Vagina (tissue), 2 donors: ENCODE results near the gene TENT4A. TPM values are rescaled to one million over a fixed set of nuclear protein-coding genes. Genes with fewer than 3 reads are reported as not detected.

Experiments used
- DNase-seq, 2 donors: peaks; one replicate each; pipeline ENCODE4 v3.0.0-alpha.2; 2017; ENCODE audit errors: extremely low spot score in 2 of 2
- H3K27ac ChIP-seq: fragments of 200-600 bp; sonication (generic); one replicate; pipeline ENCODE4 v1.5.1; 2019
- H3K27me3 ChIP-seq: fragments of 200-600 bp; sonication (generic); one replicate; pipeline ENCODE4 v1.5.1; 2019
- H3K36me3 ChIP-seq, 2 donors: fragments of 200-600 bp; sonication (generic); one replicate each; pipeline ENCODE4 v1.5.1; 2017 to 2019
- H3K4me1 ChIP-seq: fragments of 200-600 bp; sonication (generic); one replicate; pipeline ENCODE4 v1.5.1; 2019
- H3K4me3 ChIP-seq, 2 donors: fragments of 200-600 bp; sonication (generic); 1 replicate in 1 of 2; 2 replicates in 1 of 2; pipeline ENCODE4 v1.5.1; 2016 to 2019
- H3K9me3 ChIP-seq: fragments of 200-600 bp; sonication (generic); one replicate; pipeline ENCODE4 v1.5.1; 2019
- POLR2A ChIP-seq, 2 donors: fragments of 450-650 bp; IDR thresholded peaks; one replicate each; pipeline ENCODE4 v1.6.1; 2017; ENCODE audit warnings: antibody characterized with exemption in 2 of 2, mild to moderate bottlenecking in 2 of 2, moderate library complexity in 2 of 2
- POLR2AphosphoS5 ChIP-seq, 2 donors: sonication (generic); formaldehyde crosslinking; IDR thresholded peaks; one replicate each; pipeline ENCODE4 v1.9.0; 2017; ENCODE audit warnings: antibody characterized with exemption in 2 of 2, mild to moderate bottlenecking in 2 of 2, low read depth in 1 of 2; ENCODE audit not compliant: insufficient read depth in 1 of 2
- intact Hi-C: fragments of 100-400 bp; cut with DNase I; formaldehyde crosslinking; loops from one replicate; pipeline ENCODE4 v1.15.1; 2023
- total RNA-seq: library from RNA; depleted of rRNA; stranded (reverse); fragments of >200 nt; gene quantifications from one replicate; pipeline ENCODE4 v1.2.3, GENCODE V29; 2016
- TF ChIP-seq, protein P1 (sequence below), 3 experiments: fragments of 450-650 bp in 2 of 3; fragments of 200-600 bp in 1 of 3; sonication (generic) in 1 of 3; IDR thresholded peaks; one replicate each; pipeline ENCODE4 v1.5.1; 2017 to 2019; ENCODE audit warnings: antibody characterized with exemption in 3 of 3, mild to moderate bottlenecking in 2 of 3, moderate library complexity in 2 of 3

The TENT4A gene
- total RNA-seq, 1 donor from 2014 or later, result 38.1 TPM

DNA sequence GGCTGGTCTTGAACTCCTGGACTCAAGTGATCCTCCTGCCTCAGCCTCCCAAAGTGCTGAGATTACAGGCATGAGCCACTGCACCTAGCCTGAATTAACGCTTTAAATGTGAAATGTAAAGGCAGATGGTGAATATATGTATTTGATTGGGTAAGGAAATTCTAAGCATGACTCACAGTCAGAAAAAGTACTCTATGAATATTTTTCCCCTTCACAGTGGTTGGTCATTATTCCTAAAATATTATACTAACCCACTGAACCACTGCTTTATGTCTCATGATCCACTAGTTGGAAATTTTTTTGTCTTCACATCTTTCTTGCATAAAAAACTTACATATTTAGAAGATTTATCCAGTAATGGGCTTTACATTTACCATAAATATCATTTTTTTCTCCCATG is 14.5 kb upstream of the TENT4A start:
- Histone ChIP-seq H3K4me1 (peaks cover 2% of the 10 kb centered on the region), H3K9me3 (no peaks in the 10 kb centered on the region), H3K4me3 (no peak overlapping the region), H3K27ac (no peak overlapping the region), H3K27me3 (no peaks in the 10 kb centered on the region), H3K36me3 (no peaks in the 10 kb centered on the region)
- intact Hi-C loops, result no loop called here
- TF ChIP-seq POLR2A (IDR thresholded peaks at IDR 0.05), result no peak
- TF ChIP-seq, protein P1, sequence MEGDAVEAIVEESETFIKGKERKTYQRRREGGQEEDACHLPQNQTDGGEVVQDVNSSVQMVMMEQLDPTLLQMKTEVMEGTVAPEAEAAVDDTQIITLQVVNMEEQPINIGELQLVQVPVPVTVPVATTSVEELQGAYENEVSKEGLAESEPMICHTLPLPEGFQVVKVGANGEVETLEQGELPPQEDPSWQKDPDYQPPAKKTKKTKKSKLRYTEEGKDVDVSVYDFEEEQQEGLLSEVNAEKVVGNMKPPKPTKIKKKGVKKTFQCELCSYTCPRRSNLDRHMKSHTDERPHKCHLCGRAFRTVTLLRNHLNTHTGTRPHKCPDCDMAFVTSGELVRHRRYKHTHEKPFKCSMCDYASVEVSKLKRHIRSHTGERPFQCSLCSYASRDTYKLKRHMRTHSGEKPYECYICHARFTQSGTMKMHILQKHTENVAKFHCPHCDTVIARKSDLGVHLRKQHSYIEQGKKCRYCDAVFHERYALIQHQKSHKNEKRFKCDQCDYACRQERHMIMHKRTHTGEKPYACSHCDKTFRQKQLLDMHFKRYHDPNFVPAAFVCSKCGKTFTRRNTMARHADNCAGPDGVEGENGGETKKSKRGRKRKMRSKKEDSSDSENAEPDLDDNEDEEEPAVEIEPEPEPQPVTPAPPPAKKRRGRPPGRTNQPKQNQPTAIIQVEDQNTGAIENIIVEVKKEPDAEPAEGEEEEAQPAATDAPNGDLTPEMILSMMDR (IDR thresholded peaks at IDR 0.05), result no peak
- TF ChIP-seq POLR2AphosphoS5 (IDR thresholded peaks at IDR 0.05; ENCODE audit: insufficient read depth in 1 of 2, low read depth in 1 of 2), result no peak
- DNase-seq, result no peak

DNA sequence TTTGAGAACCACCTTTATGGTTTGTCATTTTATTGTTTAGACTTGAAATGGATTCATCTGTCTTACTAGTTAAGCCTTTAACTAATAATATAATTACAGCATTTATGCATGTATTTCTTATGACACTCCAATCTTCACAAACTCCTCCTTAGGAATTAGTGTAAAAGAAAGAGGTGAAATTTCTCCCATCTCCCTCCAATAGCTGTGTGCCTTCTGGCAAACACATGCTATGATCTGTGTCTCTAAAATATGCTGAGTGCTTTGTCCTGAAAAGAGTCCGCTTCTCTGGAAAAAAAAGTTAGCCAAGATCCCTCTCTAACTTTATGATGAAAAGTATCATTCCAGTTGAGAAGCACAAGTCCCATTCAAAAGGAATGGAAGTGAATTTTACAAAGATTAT is 13.9 kb upstream of the TENT4A start:
- DNase-seq, result no peak
- Histone ChIP-seq H3K27ac (no peak overlapping the region), H3K36me3 (no peaks in the 10 kb centered on the region), H3K27me3 (no peaks in the 10 kb centered on the region), H3K9me3 (no peaks in the 10 kb centered on the region), H3K4me3 (no peak overlapping the region), H3K4me1 (peaks cover 8% of the 10 kb centered on the region)
- no peak for TF ChIP-seq POLR2AphosphoS5 (IDR thresholded peaks at IDR 0.05; ENCODE audit: insufficient read depth in 1 of 2, low read depth in 1 of 2)
- TF ChIP-seq, protein P1 (IDR thresholded peaks at IDR 0.05), result no peak
- TF ChIP-seq POLR2A (IDR thresholded peaks at IDR 0.05), result no peak
- intact Hi-C loops, result no loop called here

- H3K36me3 ChIP-seq, result no peaks in the 10 kb centered on the region
- no peaks in the 10 kb centered on the region for H3K27me3 ChIP-seq
- no peak overlapping the region for H3K27ac ChIP-seq
- no peaks in the 10 kb centered on the region for H3K9me3 ChIP-seq
- H3K4me1 ChIP-seq, result peaks cover 17% of the 10 kb centered on the region
- TF ChIP-seq POLR2A (IDR thresholded peaks at IDR 0.05), result no peak
- TF ChIP-seq, protein P1 (IDR thresholded peaks at IDR 0.05), result no peak
- no peak for TF ChIP-seq POLR2AphosphoS5 (IDR thresholded peaks at IDR 0.05; ENCODE audit: insufficient read depth in 1 of 2, low read depth in 1 of 2)
- no peak for DNase-seq
- no peak overlapping the region for H3K4me3 ChIP-seq
- intact Hi-C loops, result no loop called here
Measured at GRCh38 chr5:6700074-6700684, 13.1 kb upstream of the TENT4A start.

DNA sequence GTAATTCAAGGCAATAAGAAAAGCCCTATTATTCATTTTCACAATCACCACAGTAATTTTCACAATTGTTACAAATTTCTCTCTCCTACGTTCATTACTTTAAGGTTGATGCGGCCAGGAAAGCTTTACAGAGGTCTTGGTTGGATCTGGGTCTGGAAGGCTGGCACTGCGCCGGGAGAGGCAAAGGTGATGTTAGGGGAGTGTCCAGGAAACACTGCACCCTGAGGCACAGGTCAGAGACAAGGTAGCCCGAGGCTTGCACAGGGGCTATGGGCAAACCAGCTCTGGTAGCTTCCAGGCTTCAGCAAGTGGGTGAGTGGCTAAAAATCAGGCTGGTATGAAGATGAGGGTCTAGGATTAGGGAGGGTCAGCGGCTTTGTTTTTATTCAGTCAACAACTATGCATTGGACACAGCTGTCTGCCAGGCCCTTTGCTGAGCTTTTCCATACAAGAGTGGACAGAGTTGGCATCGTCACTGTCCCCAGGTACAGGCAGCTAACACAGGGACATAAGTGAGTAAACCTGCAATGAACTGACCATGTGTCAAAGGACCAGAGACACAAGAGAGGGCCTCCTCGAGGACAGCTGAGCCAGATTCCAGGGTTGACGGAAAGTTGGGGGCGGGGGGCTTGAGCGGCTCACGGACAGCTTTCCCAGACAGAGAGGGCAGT is 12.4 kb upstream of the TENT4A start:
- H3K4me1 ChIP-seq, result peaks cover 19% of the 10 kb centered on the region
- no peak for DNase-seq
- H3K9me3 ChIP-seq, result no peaks in the 10 kb centered on the region
- intact Hi-C loops, result no loop called here
- no peaks in the 10 kb centered on the region for H3K36me3 ChIP-seq
- H3K27ac ChIP-seq, result no peak overlapping the region
- H3K27me3 ChIP-seq, result no peaks in the 10 kb centered on the region
- no peak overlapping the region for H3K4me3 ChIP-seq
- TF ChIP-seq POLR2A (IDR thresholded peaks at IDR 0.05) (no peak), POLR2AphosphoS5 (IDR thresholded peaks at IDR 0.05; ENCODE audit: insufficient read depth in 1 of 2, low read depth in 1 of 2) (no peak)
- TF ChIP-seq, protein P1 (IDR thresholded peaks at IDR 0.05), result no peak

DNA sequence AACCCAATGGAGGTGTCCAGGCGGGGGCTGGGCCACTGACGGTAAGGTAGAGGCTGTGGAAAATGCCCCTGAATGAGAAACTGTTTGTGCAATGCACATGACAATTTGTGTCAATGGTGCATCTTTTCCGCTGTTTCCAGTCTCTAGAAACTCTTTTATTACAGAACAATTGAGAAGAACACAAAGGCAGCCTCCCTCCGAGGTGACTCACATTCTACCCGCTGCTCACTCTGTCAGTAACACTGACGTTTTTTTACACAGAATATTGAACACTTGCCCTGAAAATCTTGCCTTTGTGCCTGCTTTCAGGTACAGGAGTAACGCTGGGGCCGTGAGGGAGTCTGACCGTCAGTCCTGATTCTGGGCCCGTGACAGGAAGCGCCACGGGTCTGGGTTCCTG is 11.7 kb upstream of the TENT4A start:
- no peaks in the 10 kb centered on the region for H3K9me3 ChIP-seq
- TF ChIP-seq POLR2AphosphoS5 (IDR thresholded peaks at IDR 0.05; ENCODE audit: insufficient read depth in 1 of 2, low read depth in 1 of 2), result no peak
- no peak for TF ChIP-seq POLR2A (IDR thresholded peaks at IDR 0.05)
- TF ChIP-seq, protein P1 (IDR thresholded peaks at IDR 0.05), result no peak
- H3K4me3 ChIP-seq, result no peak overlapping the region
- no peaks in the 10 kb centered on the region for H3K36me3 ChIP-seq
- DNase-seq, result no peak
- H3K27me3 ChIP-seq, result no peaks in the 10 kb centered on the region
- H3K4me1 ChIP-seq, result peaks cover 19% of the 10 kb centered on the region
- H3K27ac ChIP-seq, result no peak overlapping the region
- intact Hi-C loops, result no loop called here
